ENCODE measurements around the gene OMG.
"Not testable (repeated sequence)": the region's sequence is repeated elsewhere in the genome, so short reads cannot be mapped to it uniquely, and the experiment has no call there.

The OMG gene, protein sequence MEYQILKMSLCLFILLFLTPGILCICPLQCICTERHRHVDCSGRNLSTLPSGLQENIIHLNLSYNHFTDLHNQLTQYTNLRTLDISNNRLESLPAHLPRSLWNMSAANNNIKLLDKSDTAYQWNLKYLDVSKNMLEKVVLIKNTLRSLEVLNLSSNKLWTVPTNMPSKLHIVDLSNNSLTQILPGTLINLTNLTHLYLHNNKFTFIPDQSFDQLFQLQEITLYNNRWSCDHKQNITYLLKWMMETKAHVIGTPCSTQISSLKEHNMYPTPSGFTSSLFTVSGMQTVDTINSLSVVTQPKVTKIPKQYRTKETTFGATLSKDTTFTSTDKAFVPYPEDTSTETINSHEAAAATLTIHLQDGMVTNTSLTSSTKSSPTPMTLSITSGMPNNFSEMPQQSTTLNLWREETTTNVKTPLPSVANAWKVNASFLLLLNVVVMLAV

DNA sequence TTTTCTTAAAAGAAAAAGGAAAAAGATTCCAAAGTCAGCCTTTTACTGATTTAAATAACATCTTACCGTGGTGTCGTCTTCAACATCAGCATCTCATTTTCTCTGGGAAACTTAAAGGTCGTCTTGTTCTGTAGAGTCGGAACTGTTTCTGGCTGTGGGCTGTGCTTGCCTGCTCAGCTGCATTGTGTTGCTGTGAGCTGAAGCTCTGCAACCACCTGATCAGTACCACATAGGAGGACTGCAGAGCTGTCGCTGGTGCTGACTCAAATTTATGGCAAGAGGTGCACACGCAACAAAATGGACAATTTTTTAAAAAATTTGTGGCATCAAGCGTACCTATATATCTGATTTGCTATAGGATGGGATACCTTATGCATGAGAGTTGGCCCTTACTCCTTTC, at the start of gene OMG:
TSS of gene OMG (minus strand) at position 150 of the 400 bp plus-strand sequence. CDS start 908 bp downstream, outside the sequence.
- DNase-seq: no peak

DNA sequence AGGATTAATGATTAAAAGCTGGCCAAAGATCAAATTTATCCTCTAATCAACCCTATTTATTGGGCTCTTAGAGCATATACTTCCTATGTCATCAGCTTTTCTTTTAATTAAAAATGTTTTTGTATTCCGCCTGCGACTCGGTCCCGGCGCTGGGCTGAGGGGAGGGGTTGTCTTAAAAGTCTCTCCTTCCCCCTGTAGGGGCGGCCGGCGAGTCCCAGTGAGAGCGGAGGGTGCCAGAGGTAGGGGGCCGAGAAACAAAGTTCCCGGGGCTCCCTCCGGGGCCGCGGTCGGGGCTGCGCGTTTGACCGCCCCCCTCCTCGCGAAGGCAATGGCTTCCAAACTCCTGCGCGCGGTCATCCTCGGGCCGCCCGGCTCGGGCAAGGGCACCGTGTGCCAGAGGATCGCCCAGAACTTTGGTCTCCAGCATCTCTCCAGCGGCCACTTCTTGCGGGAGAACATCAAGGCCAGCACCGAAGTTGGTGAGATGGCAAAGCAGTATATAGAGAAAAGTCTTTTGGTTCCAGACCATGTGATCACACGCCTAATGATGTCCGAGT, 48.2 kb upstream of the OMG start:
- not testable (repeated sequence) for DNase-seq

DNA sequence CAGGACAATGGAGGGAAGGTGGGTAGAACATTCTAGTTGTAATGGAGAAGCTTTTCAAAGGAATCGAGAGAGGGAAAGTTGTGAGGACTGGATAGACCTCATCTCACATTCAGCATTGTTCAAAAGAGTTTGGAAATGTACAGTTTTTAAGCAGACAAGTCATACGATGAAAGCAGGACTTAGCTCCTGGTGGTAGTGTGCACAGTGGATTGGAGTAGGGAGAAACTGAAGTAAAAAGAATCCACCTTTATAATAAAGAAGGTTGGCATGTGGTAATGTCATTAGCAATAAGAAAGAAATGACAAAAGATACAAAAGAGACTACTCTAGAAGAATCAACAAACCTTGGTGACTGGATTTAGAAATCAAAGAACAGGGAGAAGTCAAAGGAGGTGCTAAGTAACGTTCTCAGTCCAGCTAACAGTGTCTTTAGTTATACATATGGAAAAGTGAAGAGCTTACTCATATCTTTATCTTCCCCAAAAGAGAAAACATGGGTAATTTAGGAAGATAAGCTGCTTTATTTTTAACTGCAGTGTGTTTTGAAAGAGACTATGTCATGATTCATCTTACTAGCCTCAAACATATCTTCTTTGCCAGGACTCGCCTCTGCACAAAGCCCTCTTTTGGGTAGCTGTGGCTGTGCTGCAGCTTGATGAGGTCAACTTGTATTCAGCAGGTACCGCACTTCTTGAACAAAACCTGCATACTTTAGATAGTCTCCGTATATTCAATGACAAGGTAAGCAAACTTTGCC, 43.0 kb upstream of the OMG start:
- DNase-seq: no peak

DNA sequence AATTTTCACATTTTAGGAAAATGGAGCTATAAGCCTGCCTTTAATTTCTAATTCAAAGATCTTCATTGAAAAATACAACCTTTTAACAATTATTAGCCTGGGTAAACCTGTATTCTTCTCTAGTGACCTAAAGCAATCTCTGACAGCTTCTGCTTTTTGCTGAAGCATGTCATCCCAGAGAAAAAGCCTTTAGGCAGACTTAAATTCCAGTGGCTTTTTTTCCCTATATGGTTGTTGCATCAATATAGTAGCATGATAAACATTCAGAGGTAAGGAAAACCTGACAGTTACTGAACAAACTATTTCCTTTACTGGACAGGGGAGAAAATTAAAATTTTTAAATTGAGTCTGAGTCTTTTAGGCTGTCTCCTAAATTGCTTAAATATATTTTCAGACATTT, 32.2 kb upstream of the OMG start:
- DNase-seq: no peak

DNA sequence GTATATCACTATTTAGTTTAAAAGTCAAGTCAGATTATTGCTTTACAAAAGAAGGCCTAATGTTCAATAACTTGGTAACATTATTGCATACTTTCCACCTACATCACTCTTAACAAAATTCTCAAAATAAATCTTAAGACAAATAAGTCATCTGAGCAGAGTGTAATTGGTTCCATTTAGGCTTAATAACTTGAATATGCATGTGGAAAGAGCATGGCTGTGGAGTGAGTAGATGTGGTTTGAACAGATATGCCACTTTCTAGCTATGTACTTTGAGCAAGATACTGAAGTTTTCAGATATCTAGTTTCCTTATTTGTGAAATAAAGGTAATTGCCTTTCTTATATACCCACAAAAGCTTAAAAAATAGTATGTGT, 31.1 kb upstream of the OMG start:
- no peak for DNase-seq

DNA sequence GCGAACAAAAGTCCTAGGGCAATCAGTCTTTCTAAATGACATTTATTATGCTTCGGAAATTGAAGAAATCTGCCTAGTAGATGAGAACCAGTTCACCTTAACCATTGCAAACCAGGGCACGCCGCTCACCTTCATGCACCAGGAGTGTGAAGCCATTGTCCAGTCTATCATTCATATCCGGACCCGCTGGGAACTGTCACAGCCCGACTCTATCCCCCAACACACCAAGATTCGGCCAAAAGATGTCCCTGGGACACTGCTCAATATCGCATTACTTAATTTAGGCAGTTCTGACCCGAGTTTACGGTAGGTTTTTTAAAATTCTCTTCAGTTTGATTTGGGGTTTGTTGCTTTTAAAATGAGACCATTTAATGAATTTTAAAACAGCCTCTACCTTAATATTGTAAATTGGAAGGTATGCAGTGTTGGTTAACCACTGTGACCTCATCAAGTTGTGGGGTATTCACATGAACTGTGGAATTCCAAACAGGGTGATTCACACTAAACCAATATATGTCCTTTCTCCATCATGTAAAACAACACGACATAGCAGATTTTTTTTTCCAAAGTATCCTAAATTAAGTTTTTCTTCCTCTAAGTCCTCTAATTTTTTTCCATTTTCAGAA, 30.6 kb upstream of the OMG start:
- DNase-seq: no peak

DNA sequence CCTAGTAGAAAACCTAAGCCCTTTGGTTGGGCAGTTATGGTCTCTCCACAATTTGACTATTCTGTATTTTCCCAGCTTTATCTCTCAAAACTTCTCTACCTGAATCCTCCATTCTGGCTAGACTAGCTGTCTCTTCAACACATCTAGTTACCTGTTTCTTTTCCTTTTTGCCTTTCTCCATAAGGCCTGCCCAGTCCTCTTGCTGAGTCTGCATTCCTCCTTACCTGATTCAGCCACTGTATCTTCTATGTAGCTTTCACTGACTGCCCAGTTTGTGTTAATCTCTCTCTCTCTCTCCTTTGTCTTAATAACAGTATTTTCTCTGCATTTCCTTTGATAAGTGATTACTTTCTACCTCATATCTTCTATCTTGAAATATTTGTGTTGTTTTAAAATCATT, 26.5 kb upstream of the OMG start:
- no peak for DNase-seq

DNA sequence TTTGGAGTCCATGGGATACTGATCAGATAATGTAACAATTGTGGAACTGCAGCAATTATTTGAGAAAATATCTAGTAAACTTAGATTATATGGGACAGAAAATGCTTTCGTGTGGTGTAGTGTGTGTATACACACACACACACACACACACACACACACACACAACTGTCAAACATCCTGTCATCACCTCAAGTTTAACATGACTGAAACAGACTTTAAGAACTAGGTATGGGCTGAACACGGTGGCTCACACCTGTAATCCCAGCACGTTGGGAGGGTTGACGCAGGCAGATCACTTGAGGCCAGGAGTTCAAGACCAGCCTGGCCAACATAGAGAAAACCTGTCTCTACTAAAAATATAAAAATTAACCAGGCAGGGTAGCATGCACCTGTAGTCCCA, 24.9 kb upstream of the OMG start:
- no peak for DNase-seq

DNA sequence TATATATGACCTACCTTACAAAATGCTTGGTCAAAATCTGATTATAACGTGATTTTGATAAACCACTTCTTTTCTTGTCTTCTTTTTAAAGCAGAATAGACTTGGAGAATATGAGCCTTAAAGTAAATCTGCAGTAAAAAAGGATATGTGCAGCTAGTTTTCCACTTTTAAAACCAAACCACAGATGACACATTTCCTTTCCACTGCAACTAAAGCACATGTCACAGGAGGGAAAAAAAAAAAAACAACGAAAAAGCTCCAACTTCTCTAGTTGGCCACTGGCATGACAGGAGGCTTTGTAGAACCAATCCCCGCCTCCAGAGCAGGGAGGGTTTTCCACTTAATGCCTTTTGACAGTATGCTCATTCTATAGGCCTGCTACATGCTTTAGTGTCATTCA, 24.4 kb upstream of the OMG start, which contains the start of gene EVI2A:
TSS of gene EVI2A (minus strand) at position 142 of the 400 bp plus-strand sequence. CDS start 2,609 bp downstream, outside the sequence.
- no peak for DNase-seq

DNA sequence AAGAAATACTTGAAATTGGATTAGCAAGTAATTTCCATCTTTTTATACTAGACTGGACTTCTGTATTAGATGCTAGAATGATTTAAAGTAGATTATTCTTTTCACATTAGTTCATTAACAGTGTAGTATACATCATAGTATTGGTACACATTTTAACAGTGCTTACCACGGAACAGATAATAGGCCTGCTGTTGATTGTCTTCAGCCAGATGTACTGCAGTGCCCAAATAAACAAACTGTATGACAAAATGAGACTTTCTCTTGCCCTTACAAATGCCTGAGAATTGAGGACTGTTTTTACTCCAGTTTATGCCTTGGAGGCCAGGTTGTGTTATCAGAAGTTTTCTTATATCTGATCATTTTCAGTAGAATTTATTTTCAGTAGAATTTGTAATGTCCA, 23.8 kb upstream of the OMG start:
- no peak for DNase-seq

DNA sequence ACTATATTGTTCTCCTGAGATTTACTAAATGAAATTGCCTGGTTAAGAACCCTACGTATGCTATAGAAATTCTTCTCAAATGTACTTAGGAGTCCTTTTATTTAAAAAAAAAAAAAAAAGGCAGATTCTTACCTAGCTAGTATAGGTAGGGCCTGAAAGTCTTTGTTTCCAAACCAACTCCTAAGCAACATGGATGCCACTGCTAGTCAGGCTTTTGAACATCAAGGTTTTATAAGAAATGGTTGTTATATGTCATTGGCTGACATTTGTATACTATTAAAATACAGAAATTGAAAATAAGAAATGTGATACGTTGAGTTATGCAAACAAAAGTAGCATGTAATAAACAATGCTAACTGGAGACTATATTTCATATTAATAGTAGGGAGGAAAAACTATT, 23.2 kb upstream of the OMG start:
- DNase-seq: no peak

DNA sequence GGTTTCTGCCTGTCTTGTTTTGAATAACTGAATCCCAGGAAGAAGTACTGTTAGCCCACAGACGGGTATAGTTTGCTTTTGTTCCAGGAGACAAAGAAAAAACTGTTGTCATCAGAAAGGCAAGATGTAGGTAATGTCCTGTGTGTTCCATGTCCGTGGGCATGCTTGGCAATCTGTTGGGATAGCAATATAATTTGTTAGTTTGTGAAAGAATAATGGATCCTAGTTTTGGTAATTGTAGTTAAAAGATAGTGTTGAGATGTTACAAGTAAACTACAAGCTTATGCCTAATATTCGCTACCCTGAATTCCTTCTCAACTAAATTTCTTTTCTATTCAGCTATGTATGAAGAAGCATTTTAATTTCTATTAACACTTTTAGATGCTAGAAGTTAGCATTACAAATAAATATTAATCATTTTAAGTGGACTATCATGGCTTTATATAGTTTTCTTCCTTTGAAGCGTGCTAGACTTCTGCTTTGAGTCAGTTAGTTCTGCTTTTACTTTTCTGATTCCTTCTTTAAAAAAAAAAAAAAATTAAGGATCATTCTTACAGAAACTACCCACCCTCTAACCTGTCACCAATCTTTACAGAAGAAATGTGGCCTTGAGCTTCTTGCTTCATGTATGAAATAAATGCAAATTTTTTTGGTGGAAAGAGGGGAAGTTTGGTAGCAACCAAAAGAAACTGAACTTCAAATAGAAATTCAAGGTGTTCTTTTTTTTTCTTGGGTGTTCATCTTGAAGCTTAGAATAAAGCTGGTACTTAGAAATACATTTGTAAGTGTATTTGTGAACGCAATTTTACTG, 22.0 kb upstream of the OMG start:
- DNase-seq: no peak

DNA sequence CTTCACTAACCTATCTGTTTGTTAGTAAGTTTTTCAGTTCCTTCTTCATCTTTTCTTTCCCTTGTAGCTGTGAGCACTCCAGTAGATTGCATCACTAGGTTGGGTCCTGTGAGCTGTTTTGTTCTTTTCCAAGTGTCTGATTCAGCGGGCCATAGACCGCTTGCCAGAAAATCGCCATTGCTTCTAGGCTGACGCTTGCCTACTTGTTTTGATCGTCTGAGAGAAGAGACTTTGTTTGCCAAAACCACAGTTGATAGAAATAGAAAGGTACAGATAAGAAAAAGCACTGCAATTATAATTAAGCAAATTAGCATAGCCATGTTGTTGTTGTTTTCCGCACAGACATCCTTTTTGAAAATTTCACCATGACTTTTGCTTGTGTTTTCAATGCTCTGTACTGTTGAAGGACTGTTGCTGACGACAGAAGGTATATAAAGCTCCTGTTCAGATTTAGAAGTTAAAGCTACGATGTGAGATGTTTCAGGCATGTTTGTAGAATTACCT, 21.3 kb upstream of the OMG start:
- no peak for DNase-seq

DNA sequence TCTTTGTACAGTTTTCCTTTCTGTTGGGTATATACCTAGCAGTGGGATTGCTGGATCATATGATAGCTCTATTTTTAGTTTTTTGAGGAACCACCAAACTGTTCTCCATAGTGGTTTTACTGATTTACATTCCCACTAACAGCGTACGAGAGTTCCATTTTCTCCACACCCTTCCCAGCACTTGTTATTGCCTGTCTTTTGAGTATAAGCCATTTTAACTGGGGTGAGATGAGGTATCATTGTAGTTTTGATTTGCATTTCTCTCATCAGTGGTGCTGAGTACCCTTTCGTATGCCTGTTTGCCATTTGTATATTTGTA, 17.7 kb upstream of the OMG start:
- no peak for DNase-seq

DNA sequence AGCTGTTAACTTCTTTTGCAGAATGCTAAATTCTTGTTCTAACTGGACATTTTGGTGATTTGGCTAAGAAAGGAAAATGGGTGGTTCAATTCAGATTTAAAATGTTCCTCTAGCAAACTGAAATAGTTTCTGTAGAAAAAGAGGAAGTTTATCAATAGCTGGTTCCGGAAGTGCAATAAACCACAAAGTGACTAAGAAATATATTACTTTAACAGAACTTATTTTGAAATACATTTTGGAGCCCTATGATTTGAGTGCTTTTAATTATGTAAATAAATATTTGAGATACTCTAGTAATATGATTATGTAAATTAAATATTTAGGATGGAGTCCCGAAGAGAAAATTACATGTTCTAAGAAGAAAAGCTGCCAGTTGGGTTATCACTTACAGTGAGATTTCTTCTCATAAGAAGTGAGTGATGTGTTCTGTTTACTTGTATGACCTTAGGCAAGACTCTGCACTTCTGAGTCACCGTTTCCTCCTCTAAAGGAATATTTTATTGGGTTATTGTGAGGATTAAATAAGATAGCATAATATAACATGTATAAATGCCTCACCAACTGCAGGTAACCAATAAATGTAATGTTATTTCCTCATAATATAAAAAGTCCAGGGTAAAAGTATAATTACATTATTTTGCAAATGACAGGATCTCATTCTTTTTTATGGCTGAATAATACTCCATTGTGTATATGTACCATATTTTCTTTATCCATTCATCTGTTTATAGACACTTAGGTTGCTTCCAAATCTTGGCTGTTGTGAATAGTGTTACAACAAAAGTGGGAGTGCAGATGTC, 17.1 kb upstream of the OMG start, which contains the start of gene EVI2B:
TSS of gene EVI2B (minus strand) at position 73 of the 800 bp plus-strand sequence. CDS start 8,445 bp downstream, outside the sequence.
- DNase-seq: no peak

DNA sequence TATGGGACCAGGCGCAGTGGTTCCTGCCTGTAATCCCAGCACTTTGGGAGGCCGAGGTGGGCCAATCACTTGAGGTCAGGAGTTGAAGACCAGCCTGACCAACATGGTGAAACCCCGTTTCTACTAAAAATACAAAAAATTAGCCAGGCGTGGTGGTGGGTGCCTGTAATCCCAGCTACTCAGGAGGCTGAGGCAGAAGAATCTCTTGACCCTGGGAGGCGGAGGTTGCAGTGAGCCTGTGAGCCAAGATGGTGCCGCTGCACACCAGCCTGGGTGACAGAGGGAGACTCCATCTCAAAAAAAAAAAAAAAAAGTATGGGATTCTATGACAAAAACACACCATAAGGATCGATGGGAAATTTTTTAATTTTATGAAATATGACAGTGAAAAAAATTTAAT, 15.2 kb upstream of the OMG start:
- DNase-seq: not testable (repeated sequence)

DNA sequence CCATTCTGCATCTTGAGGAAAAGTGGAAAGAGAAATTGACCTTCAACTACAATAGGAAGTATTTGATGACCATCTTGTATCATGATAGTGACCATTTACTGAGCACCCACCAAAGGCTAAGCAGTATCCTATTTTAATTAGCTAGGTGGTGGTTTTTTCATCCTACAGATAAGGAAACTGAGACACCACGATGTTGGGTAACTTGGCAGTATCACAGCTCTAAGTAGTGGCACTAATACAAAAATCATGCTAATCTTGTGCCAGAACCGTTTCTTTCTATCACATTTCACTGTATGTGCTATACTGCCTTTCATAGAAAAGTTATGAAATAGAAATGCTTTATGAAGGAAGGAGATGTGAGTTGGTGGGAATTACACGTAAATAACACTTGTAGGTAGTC, 14.5 kb upstream of the OMG start:
- DNase-seq: no peak

DNA sequence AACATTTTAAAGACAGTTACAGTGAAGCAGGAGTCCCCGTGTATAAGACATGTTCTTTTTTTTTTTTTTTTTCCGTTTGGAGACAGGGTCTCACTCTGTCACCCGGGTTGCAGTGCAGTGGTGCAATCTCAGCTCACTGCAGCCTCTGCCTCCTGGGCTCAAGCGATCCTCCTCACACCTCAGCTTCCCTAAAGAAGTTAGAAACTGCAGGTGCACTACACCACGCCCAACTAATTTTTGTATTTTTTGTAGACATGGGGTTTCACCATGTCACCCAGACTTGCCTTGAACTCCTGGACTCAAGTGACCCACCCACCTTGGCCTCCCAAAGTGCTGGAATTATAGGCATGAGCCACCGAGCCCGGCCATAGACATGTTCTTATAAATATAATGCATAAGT, 13.8 kb upstream of the OMG start:
- no peak for DNase-seq

DNA sequence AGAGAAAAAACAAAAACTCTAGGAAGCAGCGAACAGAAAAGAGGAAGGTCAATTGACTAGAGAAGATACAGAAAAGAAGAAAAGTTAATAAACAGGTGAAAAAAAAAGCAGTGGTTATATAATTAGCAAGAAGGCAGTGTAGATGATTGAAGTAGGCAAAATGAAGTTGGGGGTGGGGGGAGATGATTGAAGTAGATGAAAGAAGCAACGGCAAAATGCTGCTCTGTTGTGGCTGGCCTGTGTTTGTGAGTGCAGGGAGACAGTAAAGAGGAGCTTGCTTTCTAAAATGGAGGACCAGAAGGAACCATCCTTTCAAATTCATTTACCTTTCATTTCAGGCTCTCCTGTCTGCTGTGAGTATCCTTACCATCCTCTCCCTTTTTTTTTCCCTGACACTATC, 13.2 kb upstream of the OMG start:
- DNase-seq: no peak

DNA sequence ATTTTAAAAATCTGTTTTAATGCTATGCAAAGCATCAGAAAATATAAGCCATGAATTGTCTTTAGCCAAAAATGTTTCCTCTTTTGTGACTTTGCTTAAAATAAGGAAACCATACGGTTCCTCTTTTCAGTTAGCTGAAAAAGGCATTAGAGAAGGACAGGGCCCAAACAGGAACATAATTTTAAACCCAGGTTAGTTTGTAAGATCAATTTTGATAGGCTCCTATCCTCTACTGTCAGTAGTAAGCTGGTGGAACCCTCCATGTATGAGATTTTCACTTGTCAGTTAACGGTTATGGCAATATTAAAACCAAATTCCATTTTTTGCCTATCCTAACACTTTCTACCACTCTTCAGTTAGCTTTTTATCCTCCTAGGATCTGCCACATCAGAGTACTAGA, 12.5 kb upstream of the OMG start:
- DNase-seq: no peak

All from GOT3 (cell line).